MM.1S (cell line): ENCODE data around the gene RNF182.

ENCODE experiments used
- DNase-seq: peaks from one replicate; pipeline ENCODE4 v3.0.0-alpha.2; 2015
- H2AFZ ChIP-seq: fragments of 300-600 bp; sonication (generic); 2 replicates; pipeline ENCODE4 v1.6.0; 2016; ENCODE audit warnings: antibody characterized with exemption, low read length
- H3F3A ChIP-seq: fragments of 300-600 bp; sonication (generic); 2 replicates; pipeline ENCODE4 v1.6.1; 2016; ENCODE audit warnings: mild to moderate bottlenecking, antibody characterized with exemption, low read length, moderate library complexity, mixed read lengths; ENCODE audit not compliant: insufficient read depth
- H3K27ac ChIP-seq: fragments of 300-600 bp; sonication (generic); 2 replicates; pipeline ENCODE4 v1.5.1; 2016; ENCODE audit warnings: mild to moderate bottlenecking, low read length
- H3K27me3 ChIP-seq: fragments of 300-600 bp; sonication (generic); replicated peaks from 2 replicates; pipeline ENCODE4 v1.6.0; 2016; ENCODE audit warnings: low read length; ENCODE audit not compliant: insufficient read depth
- H3K36me3 ChIP-seq: fragments of 300-600 bp; sonication (generic); replicated peaks from 2 replicates; pipeline ENCODE4 v1.6.1; 2016; ENCODE audit warnings: mild to moderate bottlenecking, low read length, mixed read lengths; ENCODE audit not compliant: insufficient read depth
- H3K4me1 ChIP-seq: fragments of 300-600 bp; sonication (generic); 2 replicates; pipeline ENCODE4 v1.6.1; 2016; ENCODE audit warnings: low read length, mixed read lengths
- H3K4me2 ChIP-seq: fragments of 300-600 bp; sonication (generic); 2 replicates; pipeline ENCODE4 v1.6.0; 2016; ENCODE audit warnings: low read depth, low read length
- H3K4me3 ChIP-seq: fragments of 300-600 bp; sonication (generic); 2 replicates; pipeline ENCODE4 v1.5.1; 2016; ENCODE audit warnings: low read length, mixed read lengths
- H3K79me2 ChIP-seq: fragments of 300-600 bp; sonication (generic); 2 replicates; pipeline ENCODE4 v1.6.1; 2016; ENCODE audit warnings: mixed run types, low read length, mixed read lengths
- H3K9ac ChIP-seq: fragments of 300-600 bp; sonication (generic); 2 replicates; pipeline ENCODE4 v1.6.1; 2016; ENCODE audit warnings: low read length, mixed read lengths
- H3K9me2 ChIP-seq: fragments of 300-600 bp; sonication (generic); replicated peaks from 2 replicates; pipeline ENCODE4 v1.6.1; 2016; ENCODE audit warnings: mild to moderate bottlenecking, low read length, mixed read lengths; ENCODE audit not compliant: insufficient read depth
- H3K9me3 ChIP-seq: fragments of 300-600 bp; sonication (generic); replicated peaks from 2 replicates; pipeline ENCODE4 v1.6.1; 2016; ENCODE audit warnings: mild to moderate bottlenecking, low read length, mixed read lengths; ENCODE audit not compliant: insufficient read depth
- H4K20me1 ChIP-seq: fragments of 300-600 bp; sonication (generic); 2 replicates; pipeline ENCODE4 v1.6.1; 2016; ENCODE audit warnings: mild to moderate bottlenecking, low read length, moderate library complexity, mixed read lengths; ENCODE audit not compliant: insufficient read depth
- EZH2 ChIP-seq: fragments of 300-600 bp; sonication (generic); optimal IDR thresholded peaks from 2 replicates; pipeline ENCODE3; 2017; ENCODE audit warnings: low read depth, mild to moderate bottlenecking, antibody characterized with exemption, low read length, mixed read lengths
- EZH2phosphoT487 ChIP-seq: fragments of 300-600 bp; sonication (generic); IDR thresholded peaks from 2 replicates; pipeline ENCODE4 v1.6.1; 2018; ENCODE audit warnings: antibody characterized with exemption, low read length
- TF ChIP-seq, protein P1 (sequence below): fragments of 300-600 bp; sonication (generic); IDR thresholded peaks from 2 replicates; pipeline ENCODE4 v1.5.1; 2016; ENCODE audit warnings: antibody characterized with exemption, low read length, mixed read lengths

The RNF182 gene

DNA sequence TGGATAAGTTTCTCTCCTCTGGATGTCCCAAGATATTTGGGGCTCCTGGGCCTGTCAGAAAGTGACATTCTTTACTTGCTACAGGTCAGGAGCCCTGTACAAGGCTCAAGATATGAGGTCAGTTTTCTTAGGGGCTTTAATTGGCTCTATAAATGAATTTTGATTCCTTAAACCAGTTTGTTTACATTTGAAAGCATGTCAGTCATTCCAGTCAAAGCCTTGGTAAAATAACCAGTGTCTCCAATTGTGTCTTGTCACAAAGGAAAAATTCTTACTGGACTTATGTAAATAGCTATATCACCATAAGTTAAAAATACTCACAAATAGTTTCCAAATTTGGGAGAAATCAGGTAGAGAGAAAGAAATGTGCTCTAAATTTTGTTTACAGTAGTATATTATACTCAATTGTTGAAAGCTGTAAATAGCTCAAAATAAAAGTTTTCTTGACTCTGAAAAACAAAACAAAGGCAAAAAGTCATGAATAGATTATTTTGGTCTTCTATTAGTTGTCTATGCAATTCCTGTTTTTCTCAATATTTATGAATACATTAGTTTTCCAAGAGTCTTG lies 22.9 kb downstream of the RNF182 start:
- H2AFZ ChIP-seq, result no peak overlapping the region
- no peaks in the 10 kb centered on the region for H3F3A ChIP-seq
- TF ChIP-seq EZH2phosphoT487, result no peak
- TF ChIP-seq, protein P1, sequence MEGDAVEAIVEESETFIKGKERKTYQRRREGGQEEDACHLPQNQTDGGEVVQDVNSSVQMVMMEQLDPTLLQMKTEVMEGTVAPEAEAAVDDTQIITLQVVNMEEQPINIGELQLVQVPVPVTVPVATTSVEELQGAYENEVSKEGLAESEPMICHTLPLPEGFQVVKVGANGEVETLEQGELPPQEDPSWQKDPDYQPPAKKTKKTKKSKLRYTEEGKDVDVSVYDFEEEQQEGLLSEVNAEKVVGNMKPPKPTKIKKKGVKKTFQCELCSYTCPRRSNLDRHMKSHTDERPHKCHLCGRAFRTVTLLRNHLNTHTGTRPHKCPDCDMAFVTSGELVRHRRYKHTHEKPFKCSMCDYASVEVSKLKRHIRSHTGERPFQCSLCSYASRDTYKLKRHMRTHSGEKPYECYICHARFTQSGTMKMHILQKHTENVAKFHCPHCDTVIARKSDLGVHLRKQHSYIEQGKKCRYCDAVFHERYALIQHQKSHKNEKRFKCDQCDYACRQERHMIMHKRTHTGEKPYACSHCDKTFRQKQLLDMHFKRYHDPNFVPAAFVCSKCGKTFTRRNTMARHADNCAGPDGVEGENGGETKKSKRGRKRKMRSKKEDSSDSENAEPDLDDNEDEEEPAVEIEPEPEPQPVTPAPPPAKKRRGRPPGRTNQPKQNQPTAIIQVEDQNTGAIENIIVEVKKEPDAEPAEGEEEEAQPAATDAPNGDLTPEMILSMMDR, result no peak
- no peak for TF ChIP-seq EZH2
- no peaks in the 10 kb centered on the region for H3K9me3 ChIP-seq
- H4K20me1 ChIP-seq, result no peaks in the 10 kb centered on the region
- H3K27ac ChIP-seq, result no peak overlapping the region
- H3K9ac ChIP-seq, result no peak overlapping the region
- H3K4me1 ChIP-seq, result no peaks in the 10 kb centered on the region
- no peak overlapping the region for H3K4me2 ChIP-seq
- no peak overlapping the region for H3K4me3 ChIP-seq
- no peaks in the 10 kb centered on the region for H3K9me2 ChIP-seq
- H3K27me3 ChIP-seq, result no peaks in the 10 kb centered on the region
- H3K79me2 ChIP-seq, result no peaks in the 10 kb centered on the region
- no peaks in the 10 kb centered on the region for H3K36me3 ChIP-seq
- no peak for DNase-seq

DNA sequence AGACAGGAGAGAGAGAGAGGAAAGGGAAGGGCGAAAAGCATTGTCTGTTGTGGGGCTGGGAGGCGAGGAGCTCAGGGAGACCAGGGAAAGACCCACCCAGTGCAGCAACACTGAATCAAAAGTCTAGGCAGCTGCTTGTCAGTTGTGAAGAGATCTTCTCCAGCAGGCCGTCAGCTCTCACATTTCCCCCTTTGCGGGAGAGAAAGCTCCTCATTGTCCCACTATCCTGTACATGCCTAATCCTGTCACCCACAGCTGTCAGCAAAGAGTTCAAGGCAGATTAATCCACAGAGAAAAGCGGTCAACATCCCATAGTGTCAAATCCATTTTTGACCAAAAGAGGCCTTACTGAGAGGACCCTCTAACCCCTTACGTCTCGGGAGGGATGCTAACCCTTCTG lies 27.3 kb downstream of the RNF182 start:
- no peaks in the 10 kb centered on the region for H3K4me1 ChIP-seq
- H3K79me2 ChIP-seq, result no peaks in the 10 kb centered on the region
- no peaks in the 10 kb centered on the region for H4K20me1 ChIP-seq
- TF ChIP-seq, protein P1, result no peak
- TF ChIP-seq EZH2, result no peak
- no peak for TF ChIP-seq EZH2phosphoT487
- DNase-seq, result no peak
- no peaks in the 10 kb centered on the region for H3K36me3 ChIP-seq
- H3K27me3 ChIP-seq, result no peaks in the 10 kb centered on the region
- no peak overlapping the region for H2AFZ ChIP-seq
- no peaks in the 10 kb centered on the region for H3K9me3 ChIP-seq
- H3K9me2 ChIP-seq, result no peaks in the 10 kb centered on the region
- H3K4me2 ChIP-seq, result no peak overlapping the region
- H3K9ac ChIP-seq, result no peak overlapping the region
- no peak overlapping the region for H3K4me3 ChIP-seq
- no peak overlapping the region for H3K27ac ChIP-seq
- no peaks in the 10 kb centered on the region for H3F3A ChIP-seq

DNA sequence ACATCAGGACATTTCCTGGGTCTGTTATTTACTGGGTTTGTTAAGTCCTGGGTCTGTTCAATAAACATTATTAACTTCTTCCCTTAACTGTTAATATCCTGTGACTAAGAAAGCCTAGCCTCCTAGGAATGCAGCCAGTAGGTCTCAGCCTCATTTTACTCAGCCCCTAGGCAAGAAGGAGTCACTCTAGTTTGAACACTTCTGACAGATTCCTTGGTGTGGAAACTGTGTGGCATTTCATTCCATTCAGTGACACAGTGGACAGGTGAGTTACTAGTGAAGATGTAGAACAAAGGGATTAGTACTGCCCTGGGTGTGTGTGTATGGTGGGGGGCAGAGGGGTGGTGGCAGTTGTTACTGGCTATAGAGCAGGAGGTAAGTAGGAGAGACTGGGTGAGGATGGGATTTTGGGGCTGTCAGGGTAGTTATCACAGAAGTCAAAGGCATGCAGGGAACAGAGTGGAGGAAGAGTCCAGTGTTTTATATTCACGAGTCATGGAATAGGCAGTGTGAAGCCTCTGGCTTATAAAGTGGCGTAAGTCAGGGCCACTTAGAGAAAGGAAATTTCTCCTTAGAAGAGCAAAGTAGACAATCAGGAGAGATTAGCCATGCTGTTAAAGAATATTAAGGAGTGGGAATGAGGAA lies 28.4 kb downstream of the RNF182 start:
- Histone ChIP-seq H3K9me3 (no peaks in the 10 kb centered on the region), H3K36me3 (no peaks in the 10 kb centered on the region), H3K9me2 (no peaks in the 10 kb centered on the region), H3F3A (no peaks in the 10 kb centered on the region), H2AFZ (no peak overlapping the region), H3K4me3 (no peak overlapping the region), H4K20me1 (no peaks in the 10 kb centered on the region), H3K79me2 (no peaks in the 10 kb centered on the region), H3K4me1 (no peaks in the 10 kb centered on the region), H3K27ac (no peak overlapping the region), H3K9ac (no peak overlapping the region), H3K27me3 (no peaks in the 10 kb centered on the region), H3K4me2 (no peak overlapping the region)
- DNase-seq, result no peak
- TF ChIP-seq, protein P1, result no peak
